KMS-11 (cell line): ENCODE results near the gene PHOX2A.

Experiments
- H2AFZ ChIP-seq: fragments of 200-600 bp; sonication (generic); 2 replicates; pipeline ENCODE4 v1.6.1; 2016; ENCODE audit warnings: antibody characterized with exemption, mixed run types, low read depth
- H3K27ac ChIP-seq: fragments of 200-600 bp; sonication (generic); 2 replicates; pipeline ENCODE4 v1.6.1; 2016; ENCODE audit warnings: mild to moderate bottlenecking, mixed run types
- H3K27me3 ChIP-seq: fragments of 200-600 bp; sonication (generic); 2 replicates; pipeline ENCODE4 v1.6.1; 2017; ENCODE audit warnings: mild to moderate bottlenecking, low read depth, mixed run types, moderate library complexity; ENCODE audit not compliant: insufficient read depth
- H3K36me3 ChIP-seq: fragments of 200-600 bp; sonication (generic); 2 replicates; pipeline ENCODE4 v1.6.1; 2017; ENCODE audit warnings: mild to moderate bottlenecking, mixed run types; ENCODE audit not compliant: insufficient read depth
- H3K4me1 ChIP-seq: fragments of 200-600 bp; sonication (generic); 2 replicates; pipeline ENCODE4 v1.6.1; 2016; ENCODE audit warnings: mild to moderate bottlenecking, low read depth, mixed run types; ENCODE audit not compliant: poor library complexity, severe bottlenecking
- H3K4me2 ChIP-seq: fragments of 200-600 bp; sonication (generic); 2 replicates; pipeline ENCODE4 v1.7.0; 2016; ENCODE audit warnings: mild to moderate bottlenecking, mixed run types
- H3K4me3 ChIP-seq: fragments of 200-600 bp; sonication (generic); IDR thresholded peaks from 2 replicates; pipeline ENCODE4 v1.6.1; 2017; ENCODE audit warnings: low read depth, low read length, mixed read lengths; ENCODE audit not compliant: insufficient read depth
- H3K79me2 ChIP-seq: fragments of 200-600 bp; sonication (generic); 2 replicates; pipeline ENCODE4 v1.6.1; 2016; ENCODE audit warnings: low read depth, mixed run types; ENCODE audit not compliant: insufficient read depth
- H3K9ac ChIP-seq: fragments of 200-600 bp; sonication (generic); 2 replicates; pipeline ENCODE4 v1.6.1; 2016; ENCODE audit warnings: mild to moderate bottlenecking, mixed run types
- H4K20me1 ChIP-seq: fragments of 200-600 bp; sonication (generic); 2 replicates; pipeline ENCODE4 v1.6.1; 2016; ENCODE audit warnings: mild to moderate bottlenecking, mixed run types; ENCODE audit not compliant: insufficient read depth
- TF ChIP-seq, protein P1 (sequence below): fragments of 200-600 bp; sonication (generic); conservative IDR thresholded peaks from 2 replicates; pipeline ENCODE4 v1.6.1; 2017; ENCODE audit warnings: low read depth, mild to moderate bottlenecking, antibody characterized with exemption, low read length, moderate library complexity, mixed read lengths

The PHOX2A gene

DNA sequence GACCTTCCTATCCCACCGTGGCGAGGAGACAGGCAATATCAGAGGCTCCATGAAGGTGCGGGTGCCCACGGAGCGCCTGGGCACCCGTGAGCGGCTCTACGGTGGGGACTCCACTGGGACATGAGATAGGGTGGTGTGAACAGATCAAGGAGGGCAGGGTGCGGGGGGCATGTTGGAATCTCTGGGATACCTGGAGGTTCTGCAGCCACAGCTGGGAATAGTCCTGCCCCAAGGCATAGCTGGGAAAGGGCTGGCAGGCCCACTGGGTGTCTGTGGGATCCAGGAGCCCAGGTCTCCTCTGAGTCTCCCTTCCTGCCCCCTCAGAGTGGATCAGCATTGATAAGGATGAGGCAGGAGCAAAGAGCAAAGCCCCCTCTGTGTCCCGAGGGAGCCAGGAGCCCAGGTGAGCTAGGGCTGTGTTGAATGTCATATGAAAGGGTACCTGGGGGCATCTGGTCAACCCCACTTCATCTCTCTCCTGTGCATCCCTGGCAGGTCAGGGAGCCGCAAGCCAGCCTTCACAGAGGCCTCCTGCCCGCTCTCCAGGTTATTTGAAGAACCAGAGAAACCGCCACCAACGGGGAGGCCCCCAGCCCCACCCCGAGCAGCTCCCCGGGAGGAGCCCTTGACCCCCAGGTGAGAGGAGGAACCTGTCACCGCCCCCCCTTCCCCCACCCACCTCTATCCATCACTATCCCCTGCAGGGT, 8.5 kb downstream of the PHOX2A start:
- Histone ChIP-seq H3K79me2 (no peaks in the 10 kb centered on the region), H3K4me2 (no peak overlapping the region), H4K20me1 (no peaks in the 10 kb centered on the region), H3K9ac (no peak overlapping the region), H3K27me3 (no peaks in the 10 kb centered on the region), H2AFZ (no peak overlapping the region), H3K4me3 (no peak overlapping the region), H3K4me1 (no peaks in the 10 kb centered on the region), H3K27ac (no peak overlapping the region), H3K36me3 (no peaks in the 10 kb centered on the region)
- TF ChIP-seq, protein P1, sequence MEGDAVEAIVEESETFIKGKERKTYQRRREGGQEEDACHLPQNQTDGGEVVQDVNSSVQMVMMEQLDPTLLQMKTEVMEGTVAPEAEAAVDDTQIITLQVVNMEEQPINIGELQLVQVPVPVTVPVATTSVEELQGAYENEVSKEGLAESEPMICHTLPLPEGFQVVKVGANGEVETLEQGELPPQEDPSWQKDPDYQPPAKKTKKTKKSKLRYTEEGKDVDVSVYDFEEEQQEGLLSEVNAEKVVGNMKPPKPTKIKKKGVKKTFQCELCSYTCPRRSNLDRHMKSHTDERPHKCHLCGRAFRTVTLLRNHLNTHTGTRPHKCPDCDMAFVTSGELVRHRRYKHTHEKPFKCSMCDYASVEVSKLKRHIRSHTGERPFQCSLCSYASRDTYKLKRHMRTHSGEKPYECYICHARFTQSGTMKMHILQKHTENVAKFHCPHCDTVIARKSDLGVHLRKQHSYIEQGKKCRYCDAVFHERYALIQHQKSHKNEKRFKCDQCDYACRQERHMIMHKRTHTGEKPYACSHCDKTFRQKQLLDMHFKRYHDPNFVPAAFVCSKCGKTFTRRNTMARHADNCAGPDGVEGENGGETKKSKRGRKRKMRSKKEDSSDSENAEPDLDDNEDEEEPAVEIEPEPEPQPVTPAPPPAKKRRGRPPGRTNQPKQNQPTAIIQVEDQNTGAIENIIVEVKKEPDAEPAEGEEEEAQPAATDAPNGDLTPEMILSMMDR: no peak

DNA sequence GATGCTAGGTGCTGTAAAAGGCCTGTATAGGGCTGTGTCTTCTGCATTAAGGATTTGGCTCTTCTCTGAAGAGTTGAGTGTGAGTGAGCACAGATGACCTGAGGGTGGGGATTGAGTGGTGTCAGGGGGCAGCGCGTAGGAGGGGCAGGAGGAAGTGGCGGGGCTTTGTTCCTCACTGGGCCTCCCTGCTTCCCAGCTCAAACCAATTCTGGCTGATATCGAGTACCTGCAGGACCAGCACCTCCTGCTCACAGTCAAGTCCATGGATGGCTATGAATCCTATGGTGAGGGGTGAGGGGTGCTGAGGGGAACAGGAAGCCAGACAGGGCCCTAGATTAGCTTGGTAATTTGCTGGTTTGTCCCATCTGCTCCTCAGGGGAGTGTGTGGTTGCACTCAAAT, 9.1 kb downstream of the PHOX2A start:
- H3K4me2 ChIP-seq: no peak overlapping the region

DNA sequence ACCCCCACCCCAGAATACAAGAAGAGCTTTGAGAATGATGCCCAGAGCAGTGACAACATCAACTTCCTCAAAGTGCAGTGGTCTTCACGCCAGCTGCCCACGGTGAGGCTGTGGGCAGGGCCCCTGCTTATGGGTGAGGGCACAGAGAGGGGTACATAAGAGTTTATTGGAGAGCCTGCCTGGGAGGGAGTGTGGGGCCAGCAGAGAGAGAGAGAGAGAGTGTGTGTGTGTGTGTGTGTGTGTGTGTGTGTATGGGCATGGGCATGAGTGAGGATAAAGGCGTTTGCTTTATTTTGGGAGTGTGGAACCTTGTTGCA, 9.5 kb downstream of the PHOX2A start:
- Histone ChIP-seq H3K4me2 (no peak overlapping the region), H2AFZ (no peak overlapping the region), H3K36me3 (no peaks in the 10 kb centered on the region), H3K27ac (no peak overlapping the region), H3K9ac (no peak overlapping the region), H3K79me2 (no peaks in the 10 kb centered on the region), H3K27me3 (no peaks in the 10 kb centered on the region), H4K20me1 (no peaks in the 10 kb centered on the region), H3K4me3 (no peak overlapping the region), H3K4me1 (no peaks in the 10 kb centered on the region)
- TF ChIP-seq, protein P1: no peak

More for the DNA sequence above, 9.1 kb downstream of the PHOX2A start:
- no peaks in the 10 kb centered on the region for H3K79me2 ChIP-seq
- TF ChIP-seq, protein P1: no peak
- H3K9ac ChIP-seq: no peak overlapping the region
- H3K4me1 ChIP-seq: no peaks in the 10 kb centered on the region
- no peaks in the 10 kb centered on the region for H4K20me1 ChIP-seq
- no peaks in the 10 kb centered on the region for H3K27me3 ChIP-seq
- H2AFZ ChIP-seq: no peak overlapping the region
- H3K36me3 ChIP-seq: no peaks in the 10 kb centered on the region
- H3K4me3 ChIP-seq: no peak overlapping the region
- no peak overlapping the region for H3K27ac ChIP-seq

DNA sequence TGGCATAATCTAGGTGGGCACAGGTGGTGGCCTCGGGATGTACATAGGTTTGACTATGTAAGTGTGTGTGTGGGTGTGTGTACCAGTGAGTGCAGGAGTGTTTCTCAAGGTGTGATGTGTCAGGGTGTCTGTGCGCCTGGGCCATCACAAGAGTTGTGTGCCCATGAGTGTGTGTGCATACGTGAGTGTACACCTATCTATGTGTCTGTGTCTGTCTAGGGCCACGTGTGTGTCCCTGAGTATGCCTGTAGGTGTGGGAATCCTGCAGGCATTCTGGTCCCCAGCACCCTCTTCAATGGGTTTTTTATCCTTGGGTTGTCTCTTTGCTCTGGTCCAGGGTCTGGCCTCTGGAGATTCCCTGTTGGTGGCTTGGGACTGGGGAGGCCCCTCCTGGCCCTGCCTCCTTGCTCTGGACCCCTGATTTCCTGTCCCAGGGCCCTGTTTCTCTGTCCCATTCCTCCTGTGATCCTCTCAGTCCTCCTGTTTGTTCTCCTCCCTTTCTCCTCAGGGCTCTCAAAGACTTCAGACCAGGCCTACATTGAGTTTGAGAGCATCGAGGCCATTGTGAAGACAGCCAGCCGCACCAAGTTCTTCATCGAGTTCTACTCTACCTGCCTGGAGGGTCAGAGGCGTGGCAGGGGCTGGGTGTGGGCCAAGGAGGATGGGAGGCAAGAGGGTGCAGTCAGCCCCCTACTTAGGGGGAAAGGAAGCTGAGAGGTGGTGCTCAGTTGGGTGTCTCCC, 10.0 kb downstream of the PHOX2A start:
- Histone ChIP-seq H4K20me1 (no peaks in the 10 kb centered on the region), H3K4me2 (no peak overlapping the region), H3K79me2 (no peaks in the 10 kb centered on the region), H3K4me3 (no peak overlapping the region), H2AFZ (no peak overlapping the region), H3K9ac (no peak overlapping the region), H3K27me3 (no peaks in the 10 kb centered on the region), H3K4me1 (no peaks in the 10 kb centered on the region), H3K27ac (no peak overlapping the region), H3K36me3 (no peaks in the 10 kb centered on the region)
- TF ChIP-seq, protein P1: no peak
